GM18861 (cell line): ENCODE data around the gene BTBD19.
"Not testable (repeated sequence)": the region's sequence is repeated elsewhere in the genome, so short reads cannot be mapped to it uniquely, and the experiment has no call there.

Source experiments
- ATAC-seq: cut with Tn5 transposase; IDR thresholded peaks from one replicate; pipeline ENCODE4 v1.9.1; 2021; ENCODE audit not compliant: unreplicated experiment

BTBD19 gene

DNA sequence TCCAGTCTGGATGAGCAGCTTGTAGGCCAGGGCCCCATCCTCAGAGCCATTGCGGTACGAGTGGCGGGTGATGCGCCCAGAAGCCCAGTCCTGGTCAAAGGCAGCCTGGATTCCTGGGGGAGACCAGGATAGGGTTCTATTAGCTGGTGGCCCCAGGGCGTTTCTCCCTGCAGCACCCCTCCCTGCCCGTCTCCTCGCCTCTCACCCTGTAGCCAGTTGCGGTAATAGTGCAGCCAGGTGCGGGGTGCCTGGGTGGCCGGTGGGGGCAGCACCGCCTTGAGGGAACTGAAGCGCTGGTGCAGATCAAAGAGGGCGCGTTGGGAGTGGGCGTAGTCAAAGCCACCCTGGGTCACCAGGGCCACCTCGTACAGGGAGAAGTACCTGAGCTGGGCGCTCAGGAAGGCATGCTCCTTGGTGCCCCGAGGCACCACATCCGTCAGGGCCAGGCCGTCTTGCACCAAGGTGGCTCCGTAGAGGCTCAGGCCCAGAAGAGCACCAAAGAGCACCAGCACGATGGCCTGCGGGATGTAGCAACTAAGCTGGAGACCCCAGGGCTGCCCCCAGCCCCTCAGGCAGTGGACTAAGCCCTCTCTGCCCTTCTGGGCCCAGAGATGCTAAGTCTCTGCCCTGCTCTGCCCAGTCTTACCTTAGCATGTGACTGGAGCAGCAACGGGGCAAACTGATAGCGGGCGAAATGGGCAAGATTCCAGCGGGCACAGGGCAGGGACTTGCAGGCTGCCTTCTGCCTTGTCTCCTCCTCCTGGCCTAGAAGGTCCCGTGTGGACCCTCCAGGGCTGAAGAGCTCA is 19.1 kb downstream of the BTBD19 start:
- ATAC-seq = no peak

DNA sequence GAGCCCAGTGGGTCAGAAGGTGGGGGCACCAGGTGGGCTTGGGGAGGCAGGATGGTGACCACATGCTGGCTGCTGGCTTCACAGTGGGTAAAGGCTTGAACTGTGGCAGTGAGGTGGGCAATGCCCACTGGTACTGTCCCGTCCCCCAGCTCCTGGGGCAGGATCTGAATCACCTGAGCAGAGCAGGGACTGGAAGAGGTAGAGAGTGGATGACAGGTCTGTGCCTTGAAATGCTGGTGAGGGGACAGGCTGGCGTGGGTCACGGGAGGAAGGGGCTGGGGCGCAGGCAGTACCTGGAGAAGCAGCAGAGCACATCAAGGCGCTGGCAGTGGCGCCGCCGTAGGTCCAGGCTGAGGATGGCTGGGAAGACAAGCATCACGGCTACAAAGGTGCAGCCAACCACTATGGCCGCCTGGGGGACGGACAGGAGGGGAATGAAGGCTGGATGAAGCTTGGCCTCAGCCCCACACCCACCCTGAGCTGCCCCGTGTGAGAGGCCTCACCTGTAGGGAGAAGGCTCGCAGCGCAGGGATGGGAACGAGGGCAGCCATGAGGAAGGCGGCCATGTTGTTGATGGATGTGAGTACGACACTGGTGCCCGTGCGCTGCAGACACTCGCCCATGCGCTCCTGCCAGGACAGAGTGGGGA is 19.8 kb downstream of the BTBD19 start:
- ATAC-seq = no peak

DNA sequence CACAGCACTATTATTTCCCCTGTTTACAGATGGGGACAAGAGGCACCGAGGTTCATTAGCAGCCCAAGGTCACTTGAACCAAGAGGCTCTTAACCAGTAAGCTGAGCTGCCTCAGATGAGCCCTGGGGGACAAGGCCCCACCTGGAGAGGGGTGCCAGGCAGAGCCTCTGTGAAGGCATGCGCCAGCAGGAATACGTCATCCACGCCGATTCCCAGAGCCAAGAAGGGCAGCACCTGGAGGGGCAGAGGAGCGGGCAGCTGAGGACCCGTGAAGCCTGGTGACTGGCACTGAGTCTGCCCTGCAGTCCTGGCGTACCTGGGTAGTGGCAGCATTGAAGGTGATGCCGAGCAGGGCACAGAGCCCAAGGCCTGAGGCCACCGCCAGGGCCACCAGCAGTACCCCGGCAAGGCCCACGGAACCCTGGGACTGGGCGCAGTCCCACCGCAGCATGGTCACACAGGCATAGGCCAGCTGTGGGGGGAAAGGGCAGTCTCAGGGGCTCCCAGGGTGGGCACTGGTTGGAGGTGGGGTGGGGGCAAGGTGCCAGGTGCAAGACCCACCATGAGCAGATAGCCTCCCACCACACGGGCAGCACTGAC is 20.6 kb downstream of the BTBD19 start:
- ATAC-seq = no peak

DNA sequence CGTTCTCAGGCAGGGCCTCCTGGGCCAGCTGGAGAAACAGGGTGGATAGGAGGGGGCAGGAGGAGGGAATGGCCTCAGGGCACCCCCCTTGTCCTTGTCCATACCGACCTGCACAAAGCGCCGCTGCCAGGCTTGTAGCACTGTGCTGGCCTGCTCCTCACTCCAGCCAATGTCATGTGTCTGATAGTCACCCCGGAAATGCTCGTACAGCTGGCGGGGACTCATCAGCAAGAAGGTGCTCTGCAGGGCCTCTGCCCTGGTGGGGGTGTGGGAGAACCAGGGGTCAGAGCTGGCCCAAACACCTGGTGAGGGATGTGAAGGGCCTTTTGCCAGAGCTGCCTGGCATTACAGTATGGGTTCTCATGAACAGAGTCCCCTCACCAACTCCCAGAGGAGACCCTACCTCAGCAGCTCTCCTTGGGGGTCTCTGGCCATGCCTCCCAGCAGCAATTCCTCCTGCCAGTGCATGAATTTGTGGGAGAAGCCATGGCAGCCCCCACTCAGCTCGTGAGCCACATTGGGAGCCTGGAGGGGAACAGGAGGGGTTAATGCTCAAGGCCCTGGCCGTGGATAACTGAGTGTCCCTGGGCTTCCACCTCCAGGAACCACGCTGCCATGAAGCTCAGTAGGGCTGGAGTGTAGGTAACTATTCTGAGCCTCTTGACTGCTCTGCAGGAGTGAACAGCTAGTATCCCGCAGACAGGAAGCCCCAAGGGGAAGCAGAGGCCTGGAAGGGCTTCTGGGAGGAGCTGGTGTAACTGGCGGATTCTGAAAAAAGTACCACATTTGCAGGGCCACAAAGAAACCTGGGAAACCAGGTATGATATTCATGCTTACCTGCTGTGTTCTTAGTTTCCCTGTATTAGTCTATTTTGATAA is 21.4 kb downstream of the BTBD19 start:
- no peak for ATAC-seq

DNA sequence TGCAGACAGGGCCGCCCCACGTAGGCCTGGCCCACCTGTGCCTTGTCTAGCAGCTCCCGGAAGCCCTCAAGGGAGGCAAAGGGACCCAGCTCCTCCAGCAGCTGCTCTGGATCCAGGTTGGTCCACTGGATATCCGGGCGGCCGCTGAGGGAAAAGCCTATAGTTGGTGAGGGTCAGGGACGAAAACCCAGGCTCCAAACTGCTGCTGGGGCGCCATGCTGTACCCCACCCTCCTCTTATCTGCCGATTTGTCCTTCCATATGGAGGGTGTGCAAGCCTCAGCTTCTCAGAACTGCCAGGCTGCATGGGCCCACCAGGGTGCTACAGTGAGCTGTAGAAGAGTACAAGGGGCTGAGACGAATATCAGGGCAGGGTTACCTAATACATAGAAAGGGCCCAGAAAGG is 22.6 kb downstream of the BTBD19 start:
- no peak for ATAC-seq

DNA sequence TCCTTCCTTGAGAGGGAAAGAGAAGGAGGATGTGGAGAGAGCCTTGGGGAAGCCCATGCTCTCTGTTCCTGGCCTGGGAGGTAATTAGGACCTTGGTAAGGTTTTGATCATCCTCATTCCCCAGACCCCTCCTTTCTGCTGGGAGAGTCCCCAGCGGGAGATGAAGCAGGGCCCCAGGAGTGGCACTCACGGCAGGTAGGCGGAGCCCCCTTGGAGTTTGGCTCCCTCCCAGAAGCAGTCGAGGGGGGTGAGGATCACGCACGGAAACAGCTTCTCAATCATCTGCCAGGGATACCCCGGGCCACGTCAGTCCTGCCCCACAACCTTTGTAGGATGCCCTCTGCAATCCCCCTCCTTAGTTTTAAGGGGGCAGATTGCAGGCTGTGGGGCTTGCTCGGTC is 23.2 kb downstream of the BTBD19 start:
- no peak for ATAC-seq

DNA sequence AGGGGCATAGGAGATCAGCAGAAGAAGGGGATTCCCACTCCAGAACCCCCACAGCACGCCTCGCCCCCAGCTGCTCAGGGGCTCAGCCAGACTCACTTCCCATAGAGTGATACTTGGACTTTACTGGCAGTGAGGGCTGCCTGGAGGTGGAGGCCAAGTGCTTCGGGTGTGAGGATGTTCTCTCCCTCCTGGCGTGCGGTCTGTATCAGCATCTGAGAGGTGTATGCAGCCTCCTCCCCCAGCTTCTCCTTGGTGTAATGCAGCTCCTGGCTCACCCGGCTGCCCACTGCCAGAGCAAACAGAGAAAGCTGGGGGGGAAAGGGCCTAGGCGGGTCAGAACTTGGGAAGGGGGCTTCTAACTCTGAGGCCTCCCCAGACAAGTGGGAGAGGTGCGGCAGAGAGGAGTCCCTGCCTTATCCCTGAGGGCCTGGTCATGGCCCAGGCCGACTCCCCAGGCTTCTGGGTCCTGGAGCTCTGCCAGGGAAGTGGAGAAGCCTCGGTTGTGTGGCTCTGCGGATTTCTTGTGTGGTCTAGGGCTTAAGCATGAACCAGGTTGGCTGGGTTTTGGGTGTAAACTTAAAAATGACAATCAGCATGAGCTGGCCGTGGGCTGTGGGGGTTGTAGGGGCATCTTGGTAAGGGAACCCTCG is 23.9 kb downstream of the BTBD19 start:
- no peak for ATAC-seq

DNA sequence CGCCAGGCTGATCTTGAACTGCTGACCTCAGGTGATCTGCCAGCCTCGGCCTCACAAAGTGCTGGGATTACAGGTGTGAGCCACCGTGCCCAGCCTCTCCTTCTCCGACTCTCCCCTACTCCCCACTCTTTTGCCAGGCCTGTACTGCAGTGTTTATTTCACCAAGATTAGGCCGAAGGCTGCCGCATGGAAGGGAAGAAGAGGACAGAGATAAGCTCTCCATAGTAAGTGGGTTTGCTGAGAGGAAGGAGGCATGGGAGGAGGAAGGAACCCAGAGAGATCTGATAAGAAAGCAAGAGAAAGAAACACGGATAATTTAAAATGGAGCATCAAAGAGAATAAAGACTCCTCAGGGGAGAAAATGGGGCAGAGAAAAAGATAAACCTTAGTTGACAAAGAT is 26.0 kb downstream of the BTBD19 start:
- ATAC-seq = no peak

DNA sequence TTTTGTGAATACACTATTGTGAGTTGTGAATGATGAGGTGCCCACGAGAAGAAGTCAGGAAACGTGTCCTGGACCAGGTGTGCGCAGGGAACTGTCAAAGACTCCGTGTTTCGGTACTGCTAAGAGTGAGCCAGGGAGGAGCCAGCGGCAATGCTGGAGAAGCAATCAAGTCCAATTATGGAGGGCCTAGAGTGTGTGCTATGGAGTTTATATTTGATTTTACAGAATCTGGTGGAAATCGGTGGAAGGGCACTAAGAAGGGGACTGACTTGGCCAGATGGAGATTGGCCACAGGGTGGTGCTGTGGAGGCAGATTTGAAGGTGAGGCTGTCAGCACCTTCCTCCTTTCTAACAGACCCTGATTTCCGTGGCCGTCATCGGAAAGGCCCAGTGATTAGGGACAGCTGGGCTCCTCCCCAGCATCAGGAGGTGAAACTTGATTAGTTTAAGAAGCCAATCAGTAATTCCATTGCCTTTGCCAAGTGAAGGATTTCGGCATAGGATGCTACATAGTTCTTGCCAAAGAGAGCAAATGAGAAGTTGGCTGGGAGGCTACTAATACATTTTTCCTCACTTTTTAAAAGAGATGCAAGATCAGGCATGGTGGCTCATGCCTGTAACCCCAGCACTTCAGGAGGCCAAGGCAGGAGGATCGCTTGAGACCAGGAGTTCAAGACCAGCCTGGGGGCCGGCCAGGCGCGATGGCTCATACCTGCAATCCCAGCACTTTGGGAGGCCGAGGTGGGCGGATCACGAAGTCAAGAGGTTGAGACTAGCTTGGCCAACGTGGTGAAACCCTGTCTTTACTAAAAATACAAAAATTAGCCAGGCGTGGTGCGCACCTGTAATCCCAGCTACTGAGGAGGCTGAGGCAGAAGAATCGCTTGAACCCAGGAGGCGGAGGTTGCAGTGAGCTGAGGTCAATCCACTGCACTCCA is 27.7 kb downstream of the BTBD19 start:
- ATAC-seq = peak; percentile 78

DNA sequence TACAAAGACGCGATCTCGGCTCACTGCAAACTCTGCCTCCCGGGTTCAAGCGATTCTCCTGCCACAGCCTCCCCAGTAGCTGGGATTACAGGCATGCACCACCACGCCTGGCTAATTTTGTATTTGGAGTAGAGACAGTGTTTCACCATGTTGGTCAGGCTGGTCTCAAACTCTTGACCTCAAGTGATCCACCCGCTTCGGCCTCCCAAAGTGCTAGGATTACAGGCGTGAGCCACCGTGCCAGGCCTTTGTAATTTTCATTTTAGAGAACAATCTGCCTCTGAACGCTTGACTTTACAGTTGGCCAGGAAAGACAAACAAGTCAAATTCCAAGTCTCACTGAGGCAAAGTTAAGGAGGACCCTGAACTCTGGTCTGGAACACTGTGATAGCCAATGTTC is 30.0 kb downstream of the BTBD19 start:
- not testable (repeated sequence) for ATAC-seq

DNA sequence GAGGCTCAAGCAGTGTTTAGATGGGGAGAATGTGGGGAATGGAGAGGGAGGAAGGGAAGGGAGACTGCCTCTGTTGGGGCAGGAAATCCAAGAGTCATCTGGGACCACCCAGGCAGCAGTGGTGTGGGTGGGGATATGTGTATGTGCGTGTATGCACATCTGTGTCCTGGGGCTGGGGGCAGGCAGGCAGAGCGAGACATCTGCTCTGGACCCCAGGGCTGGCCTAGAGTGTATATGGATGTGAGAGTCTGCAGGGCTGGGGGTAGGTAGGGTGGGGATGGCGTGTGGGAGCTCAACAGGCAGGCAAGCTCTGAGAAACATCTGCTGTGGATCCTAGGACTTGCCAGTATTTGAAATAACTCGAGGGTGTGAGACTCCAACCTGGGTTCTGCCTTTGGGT is 31.3 kb downstream of the BTBD19 start:
- ATAC-seq = no peak

DNA sequence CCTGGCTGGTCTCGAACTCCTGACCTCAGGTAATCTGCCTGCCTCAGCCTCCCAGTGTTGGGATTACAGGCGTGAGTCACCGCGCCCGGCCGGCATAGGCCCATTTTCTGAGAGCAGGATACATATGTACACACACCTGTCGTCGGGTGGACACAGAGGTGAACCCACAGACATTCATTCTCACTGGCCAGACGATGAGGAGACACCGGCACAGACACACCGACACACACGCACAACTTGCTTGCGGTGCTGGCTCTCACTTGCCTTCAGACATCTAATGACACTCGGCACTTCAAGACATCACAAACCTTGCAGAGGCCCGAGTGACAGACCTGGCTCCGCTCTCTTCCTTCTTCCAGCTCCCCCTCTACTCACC is 34.2 kb downstream of the BTBD19 start:
- no peak for ATAC-seq

DNA sequence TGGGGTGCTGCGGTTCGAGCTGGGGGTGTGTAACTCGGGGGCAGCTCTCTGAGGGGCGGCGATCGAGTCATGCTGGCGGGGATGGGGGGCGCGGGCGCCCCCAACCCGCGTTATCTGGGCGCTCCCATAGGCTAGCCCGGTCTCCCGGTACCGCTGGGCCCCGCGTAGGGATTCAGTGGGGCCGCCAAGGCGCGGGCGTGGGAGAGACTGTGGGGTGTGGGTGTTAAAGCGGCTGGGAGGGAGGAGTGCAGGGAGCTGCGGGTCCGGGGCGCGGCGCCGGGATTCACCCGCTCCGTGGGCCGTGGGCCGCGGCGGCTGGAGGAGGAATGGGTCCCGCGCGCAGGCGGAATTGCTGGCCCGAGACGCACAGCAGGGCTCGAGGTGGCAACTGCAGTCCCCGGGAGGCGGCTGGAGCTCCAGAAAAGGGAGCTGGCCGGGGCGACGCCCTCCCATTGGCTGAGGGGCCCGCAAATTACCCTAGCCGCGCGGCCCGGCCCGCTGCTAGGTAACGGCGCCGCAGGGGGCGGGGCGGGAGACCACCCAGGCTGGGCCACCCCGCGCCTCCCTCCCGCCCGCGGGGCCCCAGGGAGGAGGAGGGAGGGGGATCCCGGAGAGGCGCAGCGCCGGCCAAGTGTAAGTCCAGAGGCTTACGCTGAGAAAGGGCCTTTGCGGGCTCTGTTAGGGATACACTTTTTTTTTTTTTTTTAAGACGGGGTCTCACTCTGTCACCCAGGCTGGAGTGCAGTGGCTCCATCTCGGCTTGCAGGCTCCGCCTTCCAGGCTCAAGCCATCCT is 34.7 kb downstream of the BTBD19 start, which contains the start of gene PTCH2:
Gene PTCH2 (minus strand): TSS at position 392 of the 794 bp plus-strand sequence. CDS start 321 bp downstream, at position 71.
- no peak for ATAC-seq

DNA sequence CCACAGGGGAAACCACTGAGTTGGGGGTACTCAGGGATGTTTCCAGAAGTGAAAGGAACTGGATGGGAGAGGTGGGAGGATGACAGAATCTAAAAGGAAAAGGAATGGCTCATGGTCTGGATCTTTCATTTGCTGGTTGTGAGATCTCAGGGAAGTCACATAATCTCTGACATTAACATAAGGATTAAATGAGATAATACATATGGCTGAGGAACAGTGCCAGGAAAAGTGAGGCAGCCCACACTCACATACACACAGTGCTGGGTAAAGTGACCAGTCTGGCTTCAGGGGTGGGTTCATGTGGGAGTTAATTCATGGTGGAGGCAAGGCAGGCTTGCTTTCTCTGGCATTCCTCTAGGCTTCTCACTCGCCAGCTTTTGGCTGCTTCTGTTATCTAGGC is 38.7 kb downstream of the BTBD19 start:
- ATAC-seq = no peak

DNA sequence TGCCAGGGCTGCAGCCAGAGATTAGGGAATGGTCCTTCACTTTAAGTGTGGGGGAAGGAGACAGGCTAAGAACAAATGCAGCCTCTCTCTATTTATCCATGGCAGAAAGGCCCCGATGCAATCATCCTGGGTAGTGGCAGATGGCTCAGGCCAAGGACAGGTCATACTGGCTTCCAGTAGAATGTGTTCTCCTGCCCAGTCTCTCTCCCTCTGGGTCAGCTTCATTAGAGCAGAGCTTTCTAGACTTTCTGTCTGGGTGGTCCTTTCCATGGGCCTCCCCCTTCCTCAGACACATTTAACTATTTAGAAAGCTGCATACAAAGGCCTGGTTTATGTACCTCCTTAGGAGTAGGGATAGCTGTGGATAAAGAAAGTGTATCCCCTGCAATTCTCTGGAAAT is 39.5 kb downstream of the BTBD19 start:
- no peak for ATAC-seq

DNA sequence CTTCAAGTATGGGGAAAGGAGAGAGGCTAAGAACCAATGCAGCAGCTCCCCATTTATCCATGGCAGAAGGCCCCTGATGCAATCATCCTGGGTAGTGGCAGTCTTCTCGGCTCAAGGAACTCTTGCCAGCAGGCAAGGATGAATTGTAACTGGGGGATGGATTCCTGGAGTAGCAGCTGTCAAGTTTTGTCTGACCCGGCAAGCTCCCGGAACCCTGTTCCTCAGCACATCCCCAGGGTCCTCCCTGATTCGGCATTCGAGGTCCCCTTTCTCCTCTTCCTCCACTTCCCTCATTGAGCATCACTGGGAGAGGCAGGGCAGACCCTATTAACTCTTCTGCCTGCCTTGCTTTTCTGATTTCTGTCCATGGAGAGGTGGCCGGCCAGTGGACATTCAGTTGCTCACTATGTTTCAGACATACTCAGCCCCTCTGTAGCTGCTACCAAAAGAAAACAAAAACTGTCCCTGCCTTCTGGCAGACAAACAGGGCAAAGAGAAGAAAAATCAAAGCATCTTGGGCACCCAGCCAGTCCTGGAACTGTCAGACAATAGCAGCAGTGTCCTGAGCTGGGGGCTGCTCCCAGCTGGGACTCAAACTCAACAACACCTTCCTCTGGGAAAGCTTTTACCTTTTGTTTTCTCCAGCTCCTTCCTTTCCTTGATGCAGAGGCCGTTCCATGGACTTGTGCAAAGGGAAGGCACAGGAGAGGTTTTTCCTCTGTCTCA is 40.3 kb downstream of the BTBD19 start:
- no peak for ATAC-seq

DNA sequence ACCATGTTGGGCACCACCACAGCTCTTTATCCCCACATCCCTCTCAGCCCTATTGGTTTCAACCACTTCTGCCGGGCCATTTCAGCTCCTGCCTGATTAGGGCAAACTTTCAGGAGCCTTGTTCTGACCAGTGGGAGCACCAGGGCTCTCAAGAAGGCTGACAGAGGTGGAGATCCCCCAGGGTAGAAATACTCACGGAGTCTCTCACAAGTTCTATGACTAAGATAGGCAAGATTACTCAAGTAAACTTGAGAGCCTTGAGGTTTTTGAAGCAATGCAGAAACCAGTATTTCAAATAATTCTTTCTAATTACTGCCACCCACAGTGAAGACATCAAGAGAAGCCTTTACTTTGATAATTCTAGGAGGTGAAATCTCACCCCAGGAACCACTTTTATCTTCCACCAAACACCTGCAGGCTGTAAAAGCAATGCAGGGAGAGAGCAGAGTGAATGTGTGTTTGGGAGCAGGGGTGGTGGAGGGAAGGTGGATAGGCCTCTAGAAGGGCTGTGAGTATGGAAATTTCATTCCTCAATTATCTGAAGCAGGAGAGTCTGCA is 41.3 kb downstream of the BTBD19 start:
- no peak for ATAC-seq

DNA sequence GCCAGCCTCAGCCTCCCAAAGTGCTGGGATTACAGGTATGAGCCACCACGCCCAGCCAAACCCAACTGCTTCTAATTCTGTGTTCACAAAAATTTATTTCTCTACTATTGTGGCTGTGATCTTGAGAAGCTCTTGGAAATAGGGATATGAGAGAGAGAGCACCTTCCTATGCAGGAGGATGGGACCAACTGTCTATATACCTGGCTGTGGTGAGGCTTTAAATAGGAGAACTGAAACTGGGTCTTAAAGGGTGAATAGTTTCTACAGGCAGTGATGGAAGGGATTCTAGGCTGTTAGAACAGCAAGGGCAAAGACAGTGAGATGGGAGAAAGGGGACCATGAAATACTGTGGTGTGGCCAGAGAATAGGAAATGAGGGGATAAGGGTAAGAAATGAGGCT is 43.0 kb downstream of the BTBD19 start:
- no peak for ATAC-seq
